Testis (tissue), 3 donors: ENCODE data around the gene COL4A2. TPM values are rescaled to one million over a fixed set of nuclear protein-coding genes. Genes with fewer than 3 reads are reported as not detected.

ENCODE experiments used
- DNase-seq: peaks from one replicate; pipeline ENCODE4 v3.0.0-alpha.2; 2019
- H3K27ac ChIP-seq, 2 donors: fragments of 200-600 bp; sonication (generic); one replicate each; pipeline ENCODE4 v1.5.1; 2019
- H3K27me3 ChIP-seq: fragments of 200-600 bp; sonication (generic); one replicate; pipeline ENCODE4 v1.5.1; 2019
- H3K36me3 ChIP-seq: fragments of 200-600 bp; sonication (generic); one replicate; pipeline ENCODE4 v1.5.1; 2017; ENCODE audit warnings: low read depth; ENCODE audit errors: missing control alignments
- H3K4me1 ChIP-seq: fragments of 200-600 bp; sonication (generic); one replicate; pipeline ENCODE4 v1.5.1; 2019
- H3K4me3 ChIP-seq, 2 donors: fragments of 200-600 bp; sonication (generic); one replicate each; pipeline ENCODE4 v1.5.1; 2017 to 2019
- H3K9me3 ChIP-seq: fragments of 200-600 bp; sonication (generic); one replicate; pipeline ENCODE4 v1.5.1; 2017
- POLR2A ChIP-seq: fragments of 450-650 bp; IDR thresholded peaks from one replicate; pipeline ENCODE4 v1.6.1; 2017; ENCODE audit warnings: antibody characterized with exemption, mild to moderate bottlenecking, moderate library complexity
- WGBS, 2 donors: methylation state at CpG; one replicate each; pipeline ENCODE4 v1.1.5; 2018; 5-methylcytosine and 5-hydroxymethylcytosine counted together
- intact Hi-C: fragments of 100-400 bp; cut with DNase I; formaldehyde crosslinking; loops from one replicate; pipeline ENCODE4 v1.15.1; 2023; ENCODE audit warnings: low total_unique reads
- polyA plus RNA-seq: library from polyadenylated mRNA; stranded (reverse); fragments of 350-450 nt; fragmentation: Illumina TruSeq; extraction: RNeasy Lipid Tissue Mini Kit (QIAGEN cat#74804); gene quantifications from one replicate; pipeline ENCODE4 v1.2.3, GENCODE V29; 2014; ENCODE audit warnings: low read depth, low replicate concordance; ENCODE audit not compliant: insufficient read depth
- total RNA-seq, 2 donors: library from RNA; depleted of rRNA; stranded (reverse); fragments of >200 nt; gene quantifications; one replicate each; pipeline ENCODE4 v1.2.3, GENCODE V29; 2016
- TF ChIP-seq, protein P1 (sequence below), 3 experiments: fragments of 450-650 bp in 2 of 3; fragments of 200-600 bp in 1 of 3; sonication (generic) in 1 of 3; IDR thresholded peaks; one replicate each; pipeline ENCODE4 v1.5.1; 2016 to 2019; ENCODE audit warnings: antibody characterized with exemption in 3 of 3, mild to moderate bottlenecking in 2 of 3, moderate library complexity in 1 of 3

COL4A2 gene
- total and polyA plus RNA-seq, 3 donors from 2014 or later = 69.1 to 89.9 (median 81.0) TPM

DNA sequence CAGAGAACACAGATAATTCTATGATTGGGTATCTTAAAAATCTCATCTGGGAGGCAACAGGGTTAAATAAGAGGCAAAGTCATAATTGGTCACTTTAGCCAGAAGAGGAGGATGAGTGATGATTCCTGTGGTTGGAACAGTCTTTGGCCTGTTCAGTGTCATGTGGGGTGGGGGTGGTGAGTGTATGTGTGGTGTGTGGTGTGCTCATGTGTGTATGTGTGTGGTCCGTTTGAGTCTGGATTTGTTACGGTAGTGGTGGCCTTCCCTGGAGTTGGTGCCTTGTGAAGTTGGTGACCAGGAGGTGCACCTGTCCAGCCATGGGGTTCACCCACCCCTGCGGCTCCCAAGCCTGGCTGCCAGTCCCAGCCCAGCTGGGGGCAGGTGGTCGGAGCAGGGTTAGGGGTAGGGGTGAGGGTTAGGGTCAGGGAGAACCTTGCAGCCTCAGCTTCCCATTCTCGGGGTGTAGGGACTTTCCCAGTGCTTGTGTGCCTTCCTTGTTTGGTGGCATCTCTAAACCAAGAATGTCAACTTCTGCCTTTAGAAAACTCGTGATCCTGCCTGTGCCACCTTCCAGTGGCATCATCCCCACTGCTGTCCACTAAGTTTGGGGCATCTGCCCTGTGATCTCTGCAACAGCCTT, 156.9 kb downstream of the COL4A2 start:
- H3K4me3 ChIP-seq = no peak overlapping the region
- intact Hi-C loops = no loop called here
- no peaks in the 10 kb centered on the region for H3K9me3 ChIP-seq
- WGBS, 2 donors = 78 to 90% methylated on average over 3 to 6 of the region's 6 CpGs
- no peaks in the 10 kb centered on the region for H3K4me1 ChIP-seq
- no peak overlapping the region for H3K27ac ChIP-seq
- TF ChIP-seq, protein P1, sequence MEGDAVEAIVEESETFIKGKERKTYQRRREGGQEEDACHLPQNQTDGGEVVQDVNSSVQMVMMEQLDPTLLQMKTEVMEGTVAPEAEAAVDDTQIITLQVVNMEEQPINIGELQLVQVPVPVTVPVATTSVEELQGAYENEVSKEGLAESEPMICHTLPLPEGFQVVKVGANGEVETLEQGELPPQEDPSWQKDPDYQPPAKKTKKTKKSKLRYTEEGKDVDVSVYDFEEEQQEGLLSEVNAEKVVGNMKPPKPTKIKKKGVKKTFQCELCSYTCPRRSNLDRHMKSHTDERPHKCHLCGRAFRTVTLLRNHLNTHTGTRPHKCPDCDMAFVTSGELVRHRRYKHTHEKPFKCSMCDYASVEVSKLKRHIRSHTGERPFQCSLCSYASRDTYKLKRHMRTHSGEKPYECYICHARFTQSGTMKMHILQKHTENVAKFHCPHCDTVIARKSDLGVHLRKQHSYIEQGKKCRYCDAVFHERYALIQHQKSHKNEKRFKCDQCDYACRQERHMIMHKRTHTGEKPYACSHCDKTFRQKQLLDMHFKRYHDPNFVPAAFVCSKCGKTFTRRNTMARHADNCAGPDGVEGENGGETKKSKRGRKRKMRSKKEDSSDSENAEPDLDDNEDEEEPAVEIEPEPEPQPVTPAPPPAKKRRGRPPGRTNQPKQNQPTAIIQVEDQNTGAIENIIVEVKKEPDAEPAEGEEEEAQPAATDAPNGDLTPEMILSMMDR (IDR thresholded peaks at IDR 0.05) = no peak
- no peak for TF ChIP-seq POLR2A
- no peaks in the 10 kb centered on the region for H3K36me3 ChIP-seq
- no peak for DNase-seq
- H3K27me3 ChIP-seq = no peaks in the 10 kb centered on the region

- Histone ChIP-seq H3K4me1 (no peaks in the 10 kb centered on the region), H3K27ac (no peak overlapping the region), H3K27me3 (no peaks in the 10 kb centered on the region), H3K36me3 (no peaks in the 10 kb centered on the region), H3K4me3 (no peak overlapping the region), H3K9me3 (no peaks in the 10 kb centered on the region)
- WGBS, 2 donors = 85 to 86% methylated on average over 22 of the region's 22 CpGs
- no peak for DNase-seq
- intact Hi-C loops = no loop called here
- TF ChIP-seq, protein P1 (IDR thresholded peaks at IDR 0.05) = no peak
- no peak for TF ChIP-seq POLR2A
Observed at GRCh38 chr13:110464556-110465333, 157.7 kb downstream of the COL4A2 start.

- Histone ChIP-seq H3K27ac (no peak overlapping the region), H3K36me3 (no peaks in the 10 kb centered on the region), H3K4me1 (no peaks in the 10 kb centered on the region), H3K27me3 (no peaks in the 10 kb centered on the region), H3K4me3 (no peak overlapping the region), H3K9me3 (no peaks in the 10 kb centered on the region)
- no peak for DNase-seq
- 79 to 91% methylated on average over 9 of the region's 9 CpGs for WGBS, 2 donors
- TF ChIP-seq, protein P1 (IDR thresholded peaks at IDR 0.05) = no peak
- no peak for TF ChIP-seq POLR2A
- intact Hi-C loops = no loop called here
Observed at GRCh38 chr13:110465696-110466095, 158.6 kb downstream of the COL4A2 start.

GRCh38 chr13:110466266-110466915, 159.3 kb downstream of the COL4A2 start:
- 78 to 81% methylated on average over 6 of the region's 6 CpGs for WGBS, 2 donors
- no peaks in the 10 kb centered on the region for H3K27me3 ChIP-seq
- DNase-seq = no peak
- H3K4me3 ChIP-seq = no peak overlapping the region
- no peaks in the 10 kb centered on the region for H3K9me3 ChIP-seq
- TF ChIP-seq, protein P1 (IDR thresholded peaks at IDR 0.05) = no peak
- no peak for TF ChIP-seq POLR2A
- H3K36me3 ChIP-seq = no peaks in the 10 kb centered on the region
- no peak overlapping the region for H3K27ac ChIP-seq
- intact Hi-C loops = no loop called here
- H3K4me1 ChIP-seq = no peaks in the 10 kb centered on the region
